HG03103 (cell line): ENCODE measurements around the gene COL5A1.

Experiments used
- ATAC-seq: cut with Tn5 transposase; IDR thresholded peaks from one replicate; pipeline ENCODE4 v1.9.1; 2021; ENCODE audit warnings: low read depth; ENCODE audit not compliant: unreplicated experiment

COL5A1 gene

DNA sequence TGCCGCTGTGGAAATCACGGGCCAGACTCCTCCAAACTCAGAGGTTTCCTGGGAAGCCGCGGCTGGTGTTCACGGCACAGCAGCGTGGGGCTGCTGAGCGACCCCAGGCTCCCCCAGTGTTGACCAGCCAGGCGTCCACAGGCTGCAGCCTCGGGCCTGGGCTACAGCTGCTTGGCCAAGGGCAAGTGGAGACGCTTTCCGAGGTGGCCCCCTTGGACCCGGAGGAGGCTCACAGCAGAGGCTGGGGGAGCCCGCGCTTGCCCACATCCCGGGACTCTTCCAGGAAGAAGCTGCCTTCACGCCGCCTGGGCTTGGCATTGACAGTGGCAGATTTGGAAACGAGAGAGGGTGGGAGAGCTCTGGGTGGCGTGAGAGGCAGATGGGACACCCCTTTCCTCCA is 186.0 kb downstream of the COL5A1 start:
- ATAC-seq = no peak

DNA sequence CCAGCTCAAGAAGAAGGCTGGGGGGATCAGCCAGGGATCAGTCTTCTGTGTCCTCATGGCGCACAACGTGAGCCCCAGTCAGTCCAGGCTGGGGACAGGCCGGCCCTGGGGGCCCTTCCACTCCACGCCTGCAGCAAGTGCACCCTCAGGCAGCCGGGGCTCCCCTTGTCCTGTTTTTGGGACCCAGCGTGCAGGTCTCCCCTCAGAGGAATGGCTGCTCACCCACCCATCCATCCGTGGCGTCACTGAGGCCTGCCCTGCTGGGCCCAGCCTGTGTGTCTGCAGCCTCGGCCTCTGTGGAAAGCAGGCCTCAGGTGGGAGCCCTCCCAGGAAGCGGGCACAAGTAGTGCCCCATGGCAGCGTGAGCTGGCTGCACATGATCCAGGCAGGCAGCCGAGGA is 186.4 kb downstream of the COL5A1 start:
- ATAC-seq = no peak

DNA sequence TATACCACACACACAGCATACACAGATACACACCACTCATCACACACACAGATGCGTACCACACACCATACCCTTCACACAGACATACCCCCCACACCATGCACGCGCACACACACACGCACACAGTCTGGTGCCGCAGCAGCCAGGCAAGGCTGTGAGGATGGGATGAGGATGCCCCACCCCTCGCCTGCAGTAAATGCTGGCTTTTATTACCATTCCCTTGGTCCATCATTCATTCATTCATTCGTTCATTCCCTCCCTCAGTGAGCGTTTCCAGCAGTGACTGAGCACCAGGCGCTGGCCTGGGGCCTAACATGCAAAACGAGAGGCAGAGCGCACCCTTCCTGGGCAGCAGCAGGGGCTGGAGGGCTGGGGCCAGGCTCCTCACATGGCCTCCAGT is 187.3 kb downstream of the COL5A1 start:
- ATAC-seq = no peak

DNA sequence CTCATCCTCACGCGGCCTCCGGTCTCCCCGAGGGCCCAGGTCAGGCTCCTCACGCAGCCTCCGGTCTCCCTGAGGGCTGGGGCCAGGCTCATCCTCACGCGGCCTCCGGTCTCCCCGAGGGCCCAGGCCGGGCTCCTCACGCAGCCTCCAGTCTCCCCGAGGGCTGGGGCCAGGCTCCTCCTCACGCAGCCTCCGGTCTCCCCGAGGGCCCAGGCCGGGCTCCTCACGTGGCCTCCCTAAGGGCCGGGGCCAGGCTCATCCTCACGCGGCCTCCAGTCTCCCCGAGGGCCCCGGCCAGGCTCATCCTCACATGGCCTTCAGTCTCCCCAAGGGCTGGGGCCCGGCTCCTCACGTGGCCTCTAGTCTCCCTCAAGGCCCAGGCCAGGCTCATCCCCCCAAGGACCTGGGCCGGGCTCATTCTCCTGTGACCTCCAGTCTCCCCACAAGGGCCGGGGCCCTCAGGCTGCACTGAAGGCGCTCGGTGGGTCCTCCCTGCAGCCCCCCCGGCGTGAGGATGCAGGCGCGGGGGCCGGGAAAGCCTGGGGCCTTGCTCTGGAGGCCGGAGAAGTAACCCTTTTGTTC is 187.8 kb downstream of the COL5A1 start:
- ATAC-seq = no peak

DNA sequence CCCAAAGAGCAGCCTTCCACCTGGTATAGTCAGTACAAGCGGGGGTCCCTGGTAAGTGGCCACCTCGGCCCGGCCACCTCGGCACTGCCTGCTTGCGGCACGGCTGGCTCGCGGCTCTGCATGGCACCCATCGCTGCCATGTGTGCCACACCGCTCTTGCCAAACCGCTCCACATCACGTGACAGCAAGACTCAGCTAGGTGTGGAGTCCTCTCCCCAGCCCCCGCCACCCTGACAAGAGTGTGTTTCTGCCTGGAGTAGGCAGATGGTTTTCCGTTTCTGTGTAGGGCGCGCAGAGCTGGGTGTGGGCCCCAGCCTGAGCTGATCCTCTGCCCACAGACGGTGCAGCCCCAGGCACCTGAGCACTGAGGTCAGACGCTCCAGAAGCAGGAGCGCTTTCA is 188.5 kb downstream of the COL5A1 start:
- no peak for ATAC-seq

DNA sequence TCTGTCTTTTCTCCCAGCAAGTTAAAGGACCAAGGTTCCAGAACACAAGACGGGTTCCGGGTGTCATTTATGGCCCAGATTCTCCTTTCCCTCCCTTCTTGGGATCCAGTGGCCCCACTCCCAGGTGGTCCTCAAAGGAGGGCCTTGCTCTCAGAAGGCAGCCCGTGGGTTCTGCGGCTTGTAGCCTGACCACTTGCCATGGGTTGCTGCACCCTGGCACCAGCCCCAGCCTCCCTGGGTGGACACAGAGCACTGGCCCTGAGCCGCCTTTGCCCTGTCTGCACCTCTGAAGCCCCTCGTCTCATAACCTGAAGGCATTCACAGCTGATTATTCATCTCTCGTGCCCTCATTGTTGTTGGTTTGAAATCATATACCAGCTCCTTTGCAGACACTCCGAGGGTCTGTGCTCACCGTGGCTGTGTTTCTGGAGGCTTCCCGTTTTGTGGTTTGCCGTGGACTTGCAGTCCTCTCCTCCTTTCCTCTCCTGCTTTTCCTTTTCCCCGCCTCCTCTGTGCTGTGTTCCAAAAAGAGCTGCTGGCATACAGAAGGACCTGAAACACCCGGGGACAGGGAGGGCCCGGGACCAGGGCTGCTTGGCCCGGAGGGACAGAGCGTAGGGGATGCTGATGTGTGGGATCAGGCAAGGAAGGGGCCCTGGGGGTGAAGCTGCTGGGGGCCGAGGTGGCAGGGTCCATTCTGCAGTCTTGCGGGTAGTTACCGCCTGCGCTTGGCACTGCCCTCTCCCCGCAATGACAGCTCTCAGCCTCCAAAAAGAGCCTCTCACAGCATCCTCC is 189.5 kb downstream of the COL5A1 start:
- no peak for ATAC-seq

DNA sequence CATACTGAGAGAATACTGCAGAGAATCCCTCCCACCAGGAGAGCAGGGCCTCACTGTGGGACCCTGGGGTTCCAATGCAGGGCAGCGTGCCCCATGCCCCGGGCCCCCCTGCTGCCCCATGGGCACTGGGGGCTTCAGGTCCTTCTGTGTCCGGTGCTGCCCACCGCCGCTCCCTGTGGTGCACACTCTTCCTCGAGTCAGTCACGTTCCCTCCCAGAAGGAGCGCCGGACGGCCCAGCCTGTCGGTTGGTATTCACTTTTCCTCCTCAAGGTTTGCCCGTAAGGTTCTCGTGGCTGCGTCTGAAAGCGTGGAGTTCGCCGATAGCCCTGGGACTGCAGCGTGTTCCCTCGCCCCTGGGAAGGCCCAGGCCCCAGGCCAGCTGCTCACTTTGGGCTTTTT is 190.9 kb downstream of the COL5A1 start:
- no peak for ATAC-seq

DNA sequence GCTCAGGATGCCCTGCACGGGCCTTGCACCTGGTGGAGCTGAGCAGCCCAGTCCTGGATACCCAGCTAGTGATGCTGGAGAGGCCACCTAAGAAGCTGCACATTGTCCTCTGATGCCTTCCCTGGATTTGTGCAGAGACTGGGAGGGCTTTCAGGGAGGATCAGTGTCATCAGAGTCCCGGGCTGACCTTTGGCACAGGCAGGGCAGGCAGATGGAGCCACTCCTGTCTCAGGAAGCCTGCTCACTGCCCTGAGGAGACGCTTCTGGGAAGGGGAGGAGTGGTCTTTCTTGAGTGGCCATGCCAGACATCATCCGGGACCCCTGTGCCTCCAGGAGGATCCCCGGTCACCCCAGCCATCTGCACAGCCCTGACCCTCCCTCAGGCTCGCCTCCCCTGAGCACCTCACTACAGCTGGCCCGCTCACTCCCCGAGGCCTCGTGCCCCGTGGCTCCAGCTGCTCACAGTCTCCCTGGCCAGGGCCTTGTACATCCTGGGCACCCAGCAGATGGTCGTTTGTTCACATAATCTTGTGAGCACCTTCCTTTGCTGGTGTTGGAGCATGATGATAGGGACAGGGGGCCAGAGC is 191.8 kb downstream of the COL5A1 start:
- no peak for ATAC-seq

DNA sequence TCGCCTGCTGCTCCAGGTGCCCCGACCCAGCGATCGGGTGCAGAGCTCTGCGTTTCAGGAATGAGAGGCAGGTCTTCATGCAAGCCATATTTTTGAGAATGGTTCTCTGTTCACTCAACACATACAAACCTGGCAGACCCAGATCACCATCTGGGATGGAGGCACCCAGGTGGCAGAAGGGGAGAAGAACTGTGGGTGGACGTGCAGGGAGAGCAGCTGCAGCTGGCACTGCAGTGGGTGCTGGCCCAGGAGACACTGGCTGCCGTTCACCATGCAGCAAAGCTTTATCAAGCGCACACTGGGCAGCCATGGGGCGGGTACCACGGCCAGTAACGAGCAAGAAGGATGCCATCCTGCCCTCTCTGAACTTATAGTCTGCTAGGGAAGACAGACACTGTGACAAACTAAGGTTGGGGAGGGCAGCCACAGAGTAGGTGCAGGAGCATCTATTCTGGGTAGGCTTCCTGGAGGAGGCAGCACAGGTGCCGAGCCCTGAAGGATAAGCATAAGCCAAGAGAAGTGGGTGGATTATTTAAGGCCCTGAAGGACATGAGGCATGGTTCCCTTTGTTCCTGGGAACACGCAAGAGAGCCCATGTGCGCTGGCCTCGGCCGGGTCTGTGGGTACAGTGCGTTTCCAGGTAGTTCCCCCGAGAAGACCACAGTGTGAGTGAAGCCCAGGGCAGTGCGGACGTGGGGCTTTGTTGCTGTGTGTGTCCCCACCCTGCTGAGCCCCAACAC is 192.8 kb downstream of the COL5A1 start:
- no peak for ATAC-seq

DNA sequence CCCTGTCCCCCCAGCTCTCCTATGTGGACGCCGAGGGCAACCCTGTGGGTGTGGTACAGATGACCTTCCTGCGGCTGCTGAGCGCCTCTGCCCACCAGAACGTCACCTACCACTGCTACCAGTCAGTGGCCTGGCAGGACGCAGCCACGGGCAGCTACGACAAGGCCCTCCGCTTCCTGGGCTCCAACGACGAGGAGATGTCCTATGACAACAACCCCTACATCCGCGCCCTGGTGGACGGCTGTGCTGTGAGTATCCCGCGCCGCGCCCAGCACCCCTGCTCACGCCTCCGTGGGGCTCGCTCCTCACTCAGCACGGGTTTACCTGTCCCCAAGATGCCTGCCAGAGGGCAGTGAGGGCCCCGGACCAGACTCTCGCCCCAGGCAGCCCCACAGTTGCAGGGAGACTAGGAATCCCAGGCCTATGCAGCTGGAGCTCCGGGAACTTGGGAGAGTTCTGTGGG is 193.4 kb downstream of the COL5A1 start:
- no peak for ATAC-seq

DNA sequence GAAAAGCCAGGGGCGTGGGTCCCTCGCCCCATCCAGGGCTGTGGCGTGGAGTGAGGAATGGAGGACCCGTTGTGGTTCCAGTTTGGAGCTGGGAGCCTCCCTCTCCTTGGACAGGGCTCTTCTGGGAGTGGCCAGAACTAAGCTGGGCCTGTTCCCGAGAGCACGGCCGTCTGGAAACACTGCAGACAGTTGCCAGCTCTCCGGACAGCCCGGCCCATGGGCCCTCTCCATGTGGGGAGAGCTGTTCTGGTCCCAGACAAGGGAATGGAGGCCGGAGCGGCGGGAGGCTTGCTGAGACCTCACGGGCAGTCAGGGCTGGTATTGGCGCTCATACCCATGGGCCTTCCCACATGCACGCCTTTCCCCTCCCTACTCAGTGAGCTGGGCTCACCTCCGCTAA is 193.8 kb downstream of the COL5A1 start:
- no peak for ATAC-seq

DNA sequence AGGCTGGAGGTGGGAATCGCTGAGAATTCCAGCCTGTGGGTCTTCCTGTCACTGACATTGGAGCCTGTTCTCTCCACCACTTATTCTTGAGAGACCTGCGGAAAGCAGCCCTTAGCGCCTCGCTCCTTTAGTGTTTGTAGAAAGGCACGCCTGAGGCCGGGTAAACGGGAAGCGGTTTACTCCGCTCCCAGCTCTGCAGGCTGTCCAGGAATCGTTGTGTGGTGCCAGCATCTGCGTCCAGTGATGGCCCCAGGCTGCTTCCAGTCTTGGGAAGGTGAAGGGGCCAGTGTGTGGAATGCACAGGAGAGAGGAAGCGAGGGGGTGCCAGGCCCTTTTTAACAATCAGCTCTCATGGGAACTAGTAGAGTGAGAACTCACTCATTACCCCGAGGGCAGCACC is 194.4 kb downstream of the COL5A1 start:
- ATAC-seq = no peak

DNA sequence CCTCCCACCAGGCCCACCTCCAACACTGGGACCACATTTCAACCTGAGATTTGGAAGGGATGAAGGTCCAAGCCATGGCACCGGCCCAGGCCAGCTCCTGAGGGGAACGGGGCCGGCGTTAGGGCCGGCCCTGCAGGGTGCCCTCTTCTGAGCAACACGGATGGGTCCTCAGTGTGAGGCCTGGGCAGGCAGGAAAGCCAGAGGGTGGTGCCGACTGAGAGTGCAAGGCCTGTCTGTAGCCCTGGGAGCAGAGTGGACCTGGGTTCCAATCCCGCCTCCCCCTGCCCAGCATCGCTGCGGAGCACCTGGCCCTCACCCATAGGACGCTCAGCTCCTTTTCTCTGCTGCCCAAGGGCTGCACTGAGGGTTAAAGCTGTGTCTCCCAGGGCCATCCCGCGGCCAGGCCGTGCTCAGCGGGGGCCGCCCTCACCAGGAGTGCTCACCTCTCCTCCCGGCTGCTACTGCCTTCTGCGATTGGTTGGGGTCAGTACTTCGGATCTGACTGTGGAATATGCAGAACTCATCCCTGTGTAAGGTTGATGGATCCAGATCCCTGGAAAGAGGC is 194.9 kb downstream of the COL5A1 start:
- ATAC-seq = no peak

DNA sequence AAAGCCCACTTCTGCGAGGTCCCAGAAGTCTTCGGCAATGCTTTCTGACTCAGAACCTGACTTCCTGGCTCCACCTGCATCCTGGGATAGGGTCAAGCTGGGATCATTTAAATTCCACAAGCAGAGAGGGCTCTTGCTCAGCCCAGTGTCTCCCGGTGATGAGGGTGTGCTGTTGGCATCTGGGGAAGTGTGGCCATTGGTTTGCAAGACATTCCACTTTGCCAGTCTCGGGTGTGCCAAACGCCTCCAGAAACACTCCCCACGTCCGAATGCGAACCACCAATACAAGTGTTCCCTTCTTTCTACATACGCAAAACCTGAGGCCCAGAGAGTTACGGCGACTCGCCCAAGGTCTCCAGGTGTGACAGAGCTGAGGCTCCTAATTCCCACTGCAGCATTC is 195.9 kb downstream of the COL5A1 start:
- no peak for ATAC-seq

DNA sequence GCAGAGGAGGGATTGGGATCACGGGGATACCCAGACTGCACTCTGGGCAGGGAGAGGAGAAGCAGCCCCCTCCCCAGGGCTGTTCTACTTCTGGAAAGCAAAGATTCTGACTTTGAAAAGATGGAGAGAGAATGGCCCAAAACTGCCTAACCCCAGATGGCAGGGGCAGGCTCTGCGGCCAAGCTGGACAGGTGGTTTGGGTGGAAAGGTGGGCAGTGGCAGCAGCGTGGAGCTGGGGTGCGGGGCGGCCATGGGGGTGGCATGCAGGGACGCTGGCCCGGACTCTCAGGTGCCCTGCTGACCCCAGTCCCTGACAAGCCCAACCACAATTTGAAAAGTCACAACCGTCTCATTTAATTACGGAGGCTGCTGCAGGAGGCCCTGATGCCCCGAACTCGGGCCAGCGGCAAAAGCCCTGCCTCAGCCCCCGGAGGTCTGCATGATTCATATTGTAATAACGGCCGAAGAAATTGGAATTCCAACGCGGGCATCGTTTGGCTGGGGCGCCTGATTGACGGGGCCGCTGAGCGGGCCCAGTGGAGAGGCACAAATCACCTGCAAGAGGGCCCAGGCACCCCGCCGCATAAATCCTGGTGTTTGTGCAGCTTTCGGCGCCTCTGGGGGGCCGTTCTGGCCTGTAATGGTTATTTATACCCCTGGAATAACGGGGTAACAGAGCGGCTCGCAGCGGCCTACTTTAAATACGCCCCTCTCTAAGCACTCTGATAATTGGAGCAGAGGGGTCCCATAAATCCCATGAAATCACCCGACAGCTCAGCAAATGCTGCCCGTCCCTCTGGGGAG is 197.2 kb downstream of the COL5A1 start:
- ATAC-seq = no peak

DNA sequence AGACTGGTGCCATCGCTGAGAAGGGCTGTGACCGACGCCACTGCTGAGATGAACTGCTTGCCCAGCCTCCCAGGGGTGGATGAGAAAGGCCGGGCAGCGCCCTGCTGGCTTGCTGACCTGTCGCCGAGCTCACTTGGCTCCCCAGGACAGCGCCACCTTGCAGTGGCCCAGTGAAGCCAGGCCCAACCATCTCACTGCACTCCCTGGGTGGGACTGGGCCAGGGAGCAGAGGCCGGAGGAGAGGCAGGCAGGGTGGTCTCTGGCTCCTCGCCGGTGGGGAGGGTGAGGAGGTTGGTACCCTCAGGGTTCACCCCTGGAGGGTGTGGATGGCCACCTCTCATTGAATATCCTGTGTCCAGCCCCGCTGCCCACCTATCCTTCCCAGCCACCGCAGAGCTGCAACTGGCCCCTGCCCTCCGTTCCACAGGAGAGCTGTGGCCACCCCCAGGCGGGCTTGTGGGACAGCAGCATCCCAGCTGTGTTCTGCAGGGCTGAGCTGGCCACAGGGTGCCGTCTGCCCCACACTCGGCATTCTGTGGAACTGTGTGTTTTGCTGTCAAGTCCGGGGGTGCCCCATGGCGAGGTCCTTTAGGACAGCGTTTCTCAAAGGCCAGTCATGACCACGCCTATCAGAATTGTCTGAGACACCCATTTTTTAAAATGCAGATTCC is 198.0 kb downstream of the COL5A1 start:
- ATAC-seq = no peak

DNA sequence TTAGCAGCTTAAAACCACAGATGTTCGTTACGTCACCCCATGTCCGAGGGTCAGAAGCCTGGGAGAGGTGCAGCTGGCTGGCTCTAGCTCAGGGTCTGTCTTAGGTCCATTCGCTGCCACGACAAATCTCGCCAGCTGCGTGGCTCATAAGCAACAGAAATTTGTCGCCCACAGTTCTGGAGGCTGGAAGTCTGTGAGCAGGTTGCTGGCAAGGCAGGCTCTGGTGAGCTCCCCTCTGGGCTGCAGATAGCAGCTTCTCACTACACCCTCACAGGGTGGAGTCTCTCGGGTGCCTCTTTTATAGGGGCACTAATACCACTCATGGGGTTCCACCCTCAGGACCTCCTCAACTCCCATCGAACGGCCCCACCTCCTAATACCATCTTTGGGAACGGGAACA is 198.9 kb downstream of the COL5A1 start:
- no peak for ATAC-seq

DNA sequence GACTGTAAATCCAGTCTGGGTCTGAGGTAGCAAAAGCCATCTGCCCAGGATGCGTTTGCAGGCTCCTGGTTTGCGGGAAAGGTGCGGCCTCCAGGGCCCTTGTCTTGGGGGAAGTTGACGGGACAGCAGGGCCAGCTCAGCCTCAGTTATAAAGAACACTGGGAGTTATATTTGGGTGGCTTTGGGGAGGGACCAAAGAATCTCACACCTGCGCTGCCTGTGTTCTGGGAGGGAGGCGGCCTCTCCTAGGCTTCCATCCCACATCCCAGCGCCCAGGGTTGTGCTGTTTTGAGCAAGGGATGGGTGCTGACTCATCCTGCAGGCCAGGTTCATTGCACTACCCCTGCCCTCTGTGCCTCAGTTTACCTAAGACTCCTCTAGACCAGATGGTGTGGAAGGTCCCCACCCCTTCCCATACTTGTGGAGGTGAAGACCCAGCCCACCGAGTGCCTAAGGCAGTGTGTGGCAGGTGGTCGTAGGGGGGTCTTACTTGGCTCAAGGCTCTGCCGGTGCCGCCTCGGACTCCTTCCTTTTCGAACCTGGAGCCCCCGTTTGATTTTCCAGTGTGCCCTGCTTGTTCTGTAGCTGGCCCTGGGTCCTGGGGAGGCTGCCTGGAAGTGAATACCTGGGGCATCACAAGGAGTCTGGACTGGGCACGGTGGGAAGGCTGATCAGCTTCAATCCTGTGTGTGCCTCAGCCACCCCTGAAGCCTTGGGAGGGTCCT is 199.7 kb downstream of the COL5A1 start:
- no peak for ATAC-seq

DNA sequence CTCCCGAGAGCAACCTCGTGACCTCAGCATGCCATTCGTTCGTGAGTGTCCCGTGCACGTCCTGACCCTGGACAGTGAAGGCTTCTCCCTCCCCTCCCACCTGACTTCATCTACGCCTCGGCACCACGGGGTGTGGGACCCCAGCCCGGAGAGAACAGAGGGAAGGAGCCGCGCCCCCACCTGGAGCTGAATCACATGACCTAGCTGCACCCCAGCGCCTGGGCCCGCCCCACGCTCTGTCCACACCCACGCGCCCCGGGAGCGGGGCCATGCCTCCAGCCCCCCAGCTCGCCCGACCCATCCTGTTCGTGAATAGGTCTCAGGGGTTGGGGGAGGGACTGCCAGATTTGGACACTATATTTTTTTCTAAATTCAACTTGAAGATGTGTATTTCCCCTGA is 200.7 kb downstream of the COL5A1 start:
- ATAC-seq = no peak
